MM.1S (cell line): Measurements from ENCODE around the gene CTNNA3.
"Not testable (repeated sequence)": the region's sequence is repeated elsewhere in the genome, so short reads cannot be mapped to it uniquely, and the experiment has no call there.

ENCODE experiments used
- DNase-seq: peaks from one replicate; pipeline ENCODE4 v3.0.0-alpha.2; 2015
- H2AFZ ChIP-seq: fragments of 300-600 bp; sonication (generic); 2 replicates; pipeline ENCODE4 v1.6.0; 2016; ENCODE audit warnings: antibody characterized with exemption, low read length
- H3F3A ChIP-seq: fragments of 300-600 bp; sonication (generic); 2 replicates; pipeline ENCODE4 v1.6.1; 2016; ENCODE audit warnings: mild to moderate bottlenecking, antibody characterized with exemption, low read length, moderate library complexity, mixed read lengths; ENCODE audit not compliant: insufficient read depth
- H3K27ac ChIP-seq: fragments of 300-600 bp; sonication (generic); 2 replicates; pipeline ENCODE4 v1.5.1; 2016; ENCODE audit warnings: mild to moderate bottlenecking, low read length
- H3K27me3 ChIP-seq: fragments of 300-600 bp; sonication (generic); replicated peaks from 2 replicates; pipeline ENCODE4 v1.6.0; 2016; ENCODE audit warnings: low read length; ENCODE audit not compliant: insufficient read depth
- H3K36me3 ChIP-seq: fragments of 300-600 bp; sonication (generic); replicated peaks from 2 replicates; pipeline ENCODE4 v1.6.1; 2016; ENCODE audit warnings: mild to moderate bottlenecking, low read length, mixed read lengths; ENCODE audit not compliant: insufficient read depth
- H3K4me1 ChIP-seq: fragments of 300-600 bp; sonication (generic); 2 replicates; pipeline ENCODE4 v1.6.1; 2016; ENCODE audit warnings: low read length, mixed read lengths
- H3K4me2 ChIP-seq: fragments of 300-600 bp; sonication (generic); 2 replicates; pipeline ENCODE4 v1.6.0; 2016; ENCODE audit warnings: low read depth, low read length
- H3K4me3 ChIP-seq: fragments of 300-600 bp; sonication (generic); 2 replicates; pipeline ENCODE4 v1.5.1; 2016; ENCODE audit warnings: low read length, mixed read lengths
- H3K79me2 ChIP-seq: fragments of 300-600 bp; sonication (generic); 2 replicates; pipeline ENCODE4 v1.6.1; 2016; ENCODE audit warnings: mixed run types, low read length, mixed read lengths
- H3K9ac ChIP-seq: fragments of 300-600 bp; sonication (generic); 2 replicates; pipeline ENCODE4 v1.6.1; 2016; ENCODE audit warnings: low read length, mixed read lengths
- H3K9me2 ChIP-seq: fragments of 300-600 bp; sonication (generic); replicated peaks from 2 replicates; pipeline ENCODE4 v1.6.1; 2016; ENCODE audit warnings: mild to moderate bottlenecking, low read length, mixed read lengths; ENCODE audit not compliant: insufficient read depth
- H3K9me3 ChIP-seq: fragments of 300-600 bp; sonication (generic); replicated peaks from 2 replicates; pipeline ENCODE4 v1.6.1; 2016; ENCODE audit warnings: mild to moderate bottlenecking, low read length, mixed read lengths; ENCODE audit not compliant: insufficient read depth
- H4K20me1 ChIP-seq: fragments of 300-600 bp; sonication (generic); 2 replicates; pipeline ENCODE4 v1.6.1; 2016; ENCODE audit warnings: mild to moderate bottlenecking, low read length, moderate library complexity, mixed read lengths; ENCODE audit not compliant: insufficient read depth
- CTCF ChIP-seq: fragments of 300-600 bp; sonication (generic); IDR thresholded peaks from 2 replicates; pipeline ENCODE4 v1.5.1; 2016; ENCODE audit warnings: antibody characterized with exemption, low read length, mixed read lengths
- EZH2 ChIP-seq: fragments of 300-600 bp; sonication (generic); optimal IDR thresholded peaks from 2 replicates; pipeline ENCODE3; 2017; ENCODE audit warnings: low read depth, mild to moderate bottlenecking, antibody characterized with exemption, low read length, mixed read lengths
- EZH2phosphoT487 ChIP-seq: fragments of 300-600 bp; sonication (generic); IDR thresholded peaks from 2 replicates; pipeline ENCODE4 v1.6.1; 2018; ENCODE audit warnings: antibody characterized with exemption, low read length

CTNNA3 gene

GRCh38 chr10:67571503-67571902, 124.5 kb downstream of the CTNNA3 start:
- H3K9ac ChIP-seq, result no peak overlapping the region
- no peaks in the 10 kb centered on the region for H3K9me3 ChIP-seq
- no peaks in the 10 kb centered on the region for H3F3A ChIP-seq
- no peak overlapping the region for H3K4me2 ChIP-seq
- H3K36me3 ChIP-seq, result no peaks in the 10 kb centered on the region
- no peaks in the 10 kb centered on the region for H3K27me3 ChIP-seq
- TF ChIP-seq EZH2phosphoT487, result no peak
- TF ChIP-seq CTCF, result no peak
- no peak for TF ChIP-seq EZH2
- H3K79me2 ChIP-seq, result no peaks in the 10 kb centered on the region
- no peaks in the 10 kb centered on the region for H3K9me2 ChIP-seq
- H3K27ac ChIP-seq, result no peak overlapping the region
- H3K4me3 ChIP-seq, result no peak overlapping the region
- no peak for DNase-seq
- H3K4me1 ChIP-seq, result no peaks in the 10 kb centered on the region
- no peaks in the 10 kb centered on the region for H4K20me1 ChIP-seq
- no peak overlapping the region for H2AFZ ChIP-seq

DNA sequence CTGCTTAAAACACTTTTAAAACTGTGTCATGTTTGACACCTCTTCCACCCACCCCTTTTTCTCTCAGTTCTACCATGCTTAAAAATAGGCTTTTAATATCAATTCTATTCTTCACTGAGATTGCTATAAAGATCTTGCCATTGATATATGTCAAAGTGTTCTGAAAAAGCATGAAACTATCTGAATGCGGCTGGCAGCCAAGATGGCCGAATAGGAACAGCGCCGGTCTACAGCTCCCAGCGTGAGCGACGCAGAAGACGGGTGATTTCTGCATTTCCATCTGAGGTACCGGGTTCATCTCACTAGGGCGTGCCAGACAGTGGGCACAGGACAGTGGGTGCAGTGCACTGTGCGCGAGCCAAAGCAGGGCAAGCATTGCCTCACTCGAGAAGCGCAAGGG, 137.7 kb downstream of the CTNNA3 start:
- H3K27ac ChIP-seq, H3K4me2 ChIP-seq, H3K4me1 ChIP-seq, H2AFZ ChIP-seq, H3F3A ChIP-seq, H3K4me3 ChIP-seq, H3K79me2 ChIP-seq, H3K36me3 ChIP-seq, H3K9me2 ChIP-seq, H3K9ac ChIP-seq, H3K9me3 ChIP-seq, H4K20me1 ChIP-seq, DNase-seq, H3K27me3 ChIP-seq: not testable (repeated sequence)

DNA sequence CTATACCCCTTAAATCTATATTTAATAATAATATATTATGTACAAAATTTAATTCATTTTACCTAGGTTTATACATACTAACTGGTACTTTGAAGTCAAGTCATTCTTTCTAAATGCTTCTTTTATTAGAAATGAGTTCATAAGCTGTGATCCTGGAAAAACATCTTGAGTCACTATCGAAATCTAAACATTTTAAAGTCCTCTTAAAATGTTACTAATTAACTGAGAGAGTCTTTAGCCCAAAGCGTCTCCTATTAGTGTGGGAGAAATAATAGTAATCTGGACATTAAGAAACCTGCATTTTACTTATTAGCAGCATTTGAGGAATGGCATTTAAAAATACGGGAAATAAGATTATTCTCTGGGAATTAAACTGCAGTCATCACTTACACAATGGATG, 142.7 kb downstream of the CTNNA3 start:
- Histone ChIP-seq H3K4me2 (no peak overlapping the region), H3K27ac (no peak overlapping the region), H3K27me3 (no peaks in the 10 kb centered on the region), H3K4me3 (no peak overlapping the region), H3F3A (no peaks in the 10 kb centered on the region), H3K9me3 (no peaks in the 10 kb centered on the region), H3K9me2 (no peaks in the 10 kb centered on the region), H3K36me3 (no peaks in the 10 kb centered on the region), H3K4me1 (no peaks in the 10 kb centered on the region), H3K79me2 (no peaks in the 10 kb centered on the region), H3K9ac (no peak overlapping the region), H4K20me1 (no peaks in the 10 kb centered on the region), H2AFZ (no peak overlapping the region)
- DNase-seq, result no peak
- TF ChIP-seq EZH2phosphoT487 (no peak), CTCF (no peak), EZH2 (no peak)

GRCh38 chr10:67550838-67551402, 145.1 kb downstream of the CTNNA3 start:
- no peak overlapping the region for H3K4me3 ChIP-seq
- H3K9me2 ChIP-seq, result no peaks in the 10 kb centered on the region
- no peak overlapping the region for H3K27ac ChIP-seq
- H3F3A ChIP-seq, result no peaks in the 10 kb centered on the region
- H3K27me3 ChIP-seq, result no peaks in the 10 kb centered on the region
- no peak for DNase-seq
- H3K36me3 ChIP-seq, result no peaks in the 10 kb centered on the region
- no peak overlapping the region for H3K9ac ChIP-seq
- TF ChIP-seq EZH2, result no peak
- no peak for TF ChIP-seq EZH2phosphoT487
- TF ChIP-seq CTCF, result no peak
- no peak overlapping the region for H3K4me2 ChIP-seq
- H3K4me1 ChIP-seq, result no peaks in the 10 kb centered on the region
- H2AFZ ChIP-seq, result no peak overlapping the region
- H4K20me1 ChIP-seq, result no peaks in the 10 kb centered on the region
- no peaks in the 10 kb centered on the region for H3K79me2 ChIP-seq
- H3K9me3 ChIP-seq, result no peaks in the 10 kb centered on the region
